GM12878 (cell line): ENCODE data around the gene GSE1. TPM values are rescaled to one million over a fixed set of nuclear protein-coding genes. Genes with fewer than 3 reads are reported as not detected.

Experiments
- ATAC-seq: fragments of 200-7000 bp; cut with Tn5 transposase; 3 replicates; pipeline ENCODE4 v1.9.1; 2020; ENCODE audit warnings: mild to moderate bottlenecking, moderate library complexity
- BruUV-seq: library from RNA; stranded (reverse); fragments of 400-500 nt; replicated peaks from 2 replicates; lab custom pipeline; 2021; lab: Mats Ljungman, UMichigan
- CTCF ChIA-PET: fragments of 300-600 bp; sonication (Branson Sonifier 250); formaldehyde crosslinking; extraction: SDS; loops from one replicate; lab custom pipeline; 2021; ENCODE audit warnings: inconsistent platforms; lab: Yijun Ruan, JAX
- POLR2A ChIA-PET: fragments of 350-600 bp; formaldehyde crosslinking; extraction: SDS; loops from one replicate; lab custom pipeline; 2021; ENCODE audit warnings: inconsistent platforms; lab: Charles Lee
- RAD21 ChIA-PET: fragments of 300-600 bp; sonication (Branson Sonifier 250); formaldehyde crosslinking; loops from one replicate; lab custom pipeline; 2023; ENCODE audit warnings: antibody characterized with exemption; ENCODE audit not compliant: unreplicated experiment; lab: Charles Lee
- SMC1A ChIA-PET: fragments of 300-600 bp; sonication (Branson Sonifier 250); formaldehyde crosslinking; loops from one replicate; lab custom pipeline; 2023; ENCODE audit not compliant: unreplicated experiment, uncharacterized antibody; lab: Charles Lee
- DNase-seq: peaks from one replicate; pipeline ENCODE4 v3.0.0-alpha.2; 2011; ENCODE audit warnings: low read depth, low spot score
- FAIRE-seq: peaks from 3 replicates; lab custom pipeline; 2011; peaks lifted over from hg19 to GRCh38; lab: Jason Lieb, UNC
- H2AFZ ChIP-seq: 2 replicates; pipeline ENCODE4 v1.6.0; 2011; ENCODE audit warnings: low read depth, low read length, control low read depth; ENCODE audit not compliant: control insufficient read depth
- H3K27ac ChIP-seq: 2 replicates; pipeline ENCODE4 v1.5.1; 2011; ENCODE audit warnings: control low read depth; ENCODE audit not compliant: control insufficient read depth, insufficient read depth
- H3K27me3 ChIP-seq, 2 experiments: replicated peaks in 1 of 2; 2 replicates each; pipeline versions ENCODE4 v1.6.0 to v1.6.1; 2011; ENCODE audit warnings: low read length in 1 of 2; ENCODE audit not compliant: control insufficient read depth in 2 of 2, insufficient read depth in 2 of 2
- H3K36me3 ChIP-seq, 2 experiments: 2 replicates each; pipeline ENCODE4 v1.5.1; 2011; ENCODE audit warnings: low read length in 1 of 2; ENCODE audit not compliant: control insufficient read depth in 2 of 2, insufficient read depth in 2 of 2
- H3K4me1 ChIP-seq: 2 replicates; pipeline ENCODE4 v1.6.1; 2011; ENCODE audit warnings: mild to moderate bottlenecking, low read length, moderate library complexity, mixed read lengths; ENCODE audit not compliant: control insufficient read depth, insufficient read depth
- H3K4me2 ChIP-seq: 2 replicates; pipeline ENCODE4 v1.6.0; 2011; ENCODE audit warnings: control low read depth; ENCODE audit not compliant: control insufficient read depth, insufficient read depth
- H3K4me3 ChIP-seq: fragments of 200-600 bp; sonication (generic); 2 replicates; pipeline ENCODE4 v1.5.1; 2016
- H3K79me2 ChIP-seq: 2 replicates; pipeline ENCODE4 v1.6.0; 2011; ENCODE audit warnings: low read length; ENCODE audit not compliant: control insufficient read depth, insufficient read depth
- H3K9ac ChIP-seq: 2 replicates; pipeline ENCODE4 v1.8.0; 2011; ENCODE audit warnings: low read length, control low read depth, mixed read lengths; ENCODE audit not compliant: control insufficient read depth, insufficient read depth
- H3K9me3 ChIP-seq: replicated peaks from 3 replicates; pipeline ENCODE4 v1.5.1; 2011; ENCODE audit warnings: mild to moderate bottlenecking, low read length; ENCODE audit not compliant: control insufficient read depth, insufficient read depth
- H4K20me1 ChIP-seq: 2 replicates; pipeline ENCODE4 v1.6.0; 2011; ENCODE audit not compliant: control insufficient read depth, insufficient read depth
- BCL3 ChIP-seq: IDR thresholded peaks from 2 replicates; pipeline ENCODE4 v1.6.1; 2011; ENCODE audit warnings: borderline replicate concordance, low read depth, mild to moderate bottlenecking, moderate library complexity, low read length; ENCODE audit not compliant: insufficient read depth, poor library complexity, severe bottlenecking
- CEBPZ ChIP-seq: fragments of 150-350 bp; IDR thresholded peaks from 2 replicates; pipeline ENCODE4 v1.6.1; 2016; ENCODE audit warnings: low read depth, low read length
- SKIL ChIP-seq: fragments of 450-650 bp; IDR thresholded peaks from 2 replicates; pipeline ENCODE4 v1.6.1; 2017; ENCODE audit warnings: mild to moderate bottlenecking, low read depth, inconsistent platforms; ENCODE audit not compliant: poor library complexity, severe bottlenecking
- SRF ChIP-seq, 2 experiments: IDR thresholded peaks; 2 replicates each; pipeline ENCODE4 v1.6.1; 2011; ENCODE audit warnings: low read depth in 2 of 2, low read length in 2 of 2, mild to moderate bottlenecking in 1 of 2, moderate library complexity in 1 of 2
- TCF12 ChIP-seq: IDR thresholded peaks from 2 replicates; pipeline ENCODE4 v1.6.1; 2011; ENCODE audit warnings: low read depth, mild to moderate bottlenecking, low read length
- ZNF207 ChIP-seq: fragments of 450-650 bp; IDR thresholded peaks from 2 replicates; pipeline ENCODE4 v1.6.1; 2014; ENCODE audit warnings: antibody characterized with exemption, mild to moderate bottlenecking, borderline replicate concordance
- WGBS: methylation state at CpG from one replicate; pipeline ENCODE4 v1.1.6; 2016; ENCODE audit warnings: low lambda C conversion rate; ENCODE audit not compliant: insufficient replicate concordance, insufficient coverage; ENCODE audit errors: missing lambda C conversion rate; 5-methylcytosine and 5-hydroxymethylcytosine counted together
- in situ Hi-C: fragments of 300-500 bp; cut with MboI; formaldehyde crosslinking; loops from 9 replicates; pipeline ENCODE4 v1.14.3; 2018; ENCODE audit warnings: mixed read lengths
- intact Hi-C: fragments of 100-400 bp; cut with micrococcal nuclease; formaldehyde crosslinking; loops from one replicate; pipeline ENCODE4 v1.14.2; 2022; ENCODE audit not compliant: unreplicated experiment
- polyA plus RNA-seq, 11 experiments: library from polyadenylated mRNA; depleted of rRNA in 4 of 11; unstranded in 6 of 11; stranded (reverse) in 5 of 11; fragments of >200 nt; fragmentation: Nextera tagmentation in 4 of 11; fragmentation: Illumina TruSeq in 1 of 11; extraction: Ambion mirVana in 4 of 11; extraction: Trizol in 1 of 11; gene quantifications; 1 replicate in 1 of 11; 2 replicates in 10 of 11; pipeline versions ENCODE4 v1.2.1 to v1.2.3, GENCODE V29; 2011 to 2016; ENCODE audit warnings: inconsistent platforms in 2 of 11, missing spikeins in 2 of 11, low read depth in 1 of 11
- total RNA-seq, 4 experiments: library from RNA; depleted of rRNA in 3 of 4; stranded (reverse); fragments of >200 nt in 3 of 4; fragmentation: Illumina TruSeq in 1 of 4; extraction: Trizol in 1 of 4; gene quantifications; 2 replicates each; pipeline versions ENCODE4 v1.2.1 to v1.2.3, GENCODE V29; 2013 to 2021

GSE1 gene
- total and polyA plus RNA-seq, 10 of the 15 experiments (the other 5 are each of a cell fraction or from before 2014, with no cell fraction given) = 4.6 to 58.7 (median 18.2) TPM

- BruUV-seq = no TSS peak
- H3K36me3 ChIP-seq = no peaks in the 10 kb centered on the region
- FAIRE-seq = no peak
- H4K20me1 ChIP-seq = no peaks in the 10 kb centered on the region
- RAD21 ChIA-PET = no interaction called here
- H3K9me3 ChIP-seq = no peaks in the 10 kb centered on the region
- no peak overlapping the region for H3K27ac ChIP-seq
- intact Hi-C loops (no loop called here), in situ Hi-C loops (no loop called here)
- TF ChIP-seq ZNF207 = no peak
- TF ChIP-seq SKIL = no peak
- no peak for TF ChIP-seq TCF12
- no peak for TF ChIP-seq CEBPZ
- no peak for TF ChIP-seq SRF (IDR thresholded peaks at IDR 0.05; ENCODE audit: low read depth in 2 of 2, low read length in 2 of 2)
- TF ChIP-seq BCL3 = peak; percentile 61
- no peaks in the 10 kb centered on the region for H3K4me1 ChIP-seq
- H3K9ac ChIP-seq = no peak overlapping the region
- H3K4me3 ChIP-seq = no peak overlapping the region
- WGBS = 75% methylated on average over 8 of the region's 11 CpGs
- H3K27me3 ChIP-seq = no peaks in the 10 kb centered on the region
- no peak for ATAC-seq
- H3K79me2 ChIP-seq = no peaks in the 10 kb centered on the region
- H2AFZ ChIP-seq = no peak overlapping the region
- SMC1A ChIA-PET = no interaction called here
- no peak overlapping the region for H3K4me2 ChIP-seq
- POLR2A ChIA-PET = no interaction called here
- no peak for DNase-seq
- CTCF ChIA-PET = no interaction called here
Measured at GRCh38 chr16:85706449-85707034, 93.4 kb downstream of the GSE1 start.
